T-helper 2 cell (primary cell): ENCODE data around the gene MTLN.
"Not testable (repeated sequence)": the region's sequence is repeated elsewhere in the genome, so short reads cannot be mapped to it uniquely, and the experiment has no call there.

ENCODE experiments used
- DNase-seq, 5 experiments: peaks; one replicate each; pipeline versions ENCODE4 v3.0.0 to v3.0.0-alpha.2; 2012 to 2022

The MTLN gene

GRCh38 chr2:110198016-110198415 lies 14.3 kb downstream of the MTLN start:
- DNase-seq: no peak

GRCh38 chr2:110197452-110197851 lies 14.9 kb downstream of the MTLN start:
- no peak for DNase-seq

GRCh38 chr2:110190169-110190568 lies 22.2 kb downstream of the MTLN start:
- not testable (repeated sequence) for DNase-seq

- no peak for DNase-seq
These were observed 29.9 kb downstream of the MTLN start for GRCh38 chr2:110182449-110182848.

- DNase-seq: no peak
These were observed 32.3 kb downstream of the MTLN start for GRCh38 chr2:110180036-110180435.

- no peak for DNase-seq
These were observed 38.8 kb downstream of the MTLN start for GRCh38 chr2:110173523-110173922.

- no peak for DNase-seq
These were observed 39.8 kb downstream of the MTLN start for GRCh38 chr2:110172506-110172905.

GRCh38 chr2:110170102-110170501 lies 42.2 kb downstream of the MTLN start:
- DNase-seq: no peak

GRCh38 chr2:110167326-110168000 lies 44.9 kb downstream of the MTLN start:
- DNase-seq: no peak

GRCh38 chr2:110166266-110166665 lies 46.1 kb downstream of the MTLN start:
- no peak for DNase-seq
